T1000 (cell line): ENCODE data around the gene LYZL6.
"Not testable (repeated sequence)": the region's sequence is repeated elsewhere in the genome, so short reads cannot be mapped to it uniquely, and the experiment has no call there.

Source experiments
- DNase-seq: peaks from one replicate; lab custom pipeline; 2025; ENCODE audit warnings: mixed read lengths; lab: John Stamatoyannopoulos, UW

Gene LYZL6

DNA sequence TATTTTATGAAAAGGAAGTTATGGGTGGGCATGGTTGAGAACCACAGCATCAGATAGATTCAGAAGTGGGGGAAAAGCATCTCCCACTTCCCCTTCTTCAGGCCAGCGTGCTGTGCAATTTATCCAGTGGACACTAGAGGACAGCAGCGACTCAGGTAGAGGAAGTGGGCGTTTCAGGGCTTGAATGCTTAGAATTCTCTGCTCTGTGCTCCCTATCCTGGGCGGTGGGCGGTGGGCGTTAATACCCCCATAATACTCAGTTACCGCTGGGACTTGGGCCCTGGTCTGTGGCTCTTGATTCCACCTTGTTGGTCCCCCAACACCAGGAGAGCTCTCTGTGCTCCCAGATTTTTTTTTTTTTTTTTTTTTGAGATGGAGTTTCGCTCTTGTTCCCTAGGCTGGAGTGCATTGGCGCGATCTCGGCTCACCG lies 3.7 kb upstream of the LYZL6 start:
- DNase-seq, result no peak

DNA sequence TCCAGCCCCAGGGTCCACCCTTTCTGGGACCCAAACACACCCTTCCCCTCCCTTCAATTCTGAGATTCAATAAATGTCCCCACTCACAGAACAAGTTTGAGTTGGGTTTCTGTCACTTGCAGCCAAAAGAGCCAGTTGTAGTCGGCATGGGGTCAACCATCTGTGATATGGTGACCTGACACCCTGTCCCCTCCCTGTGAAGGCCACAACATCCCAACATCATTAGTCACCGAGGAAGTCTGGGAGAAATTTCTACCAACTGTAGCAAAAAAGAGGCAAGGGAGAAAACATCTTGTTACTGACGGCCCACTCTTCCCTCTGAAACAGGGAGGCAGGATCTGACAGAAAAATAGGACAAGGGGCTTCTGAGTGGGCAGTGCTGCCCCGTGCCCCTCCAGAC lies 638 bp upstream of the LYZL6 start:
- DNase-seq, result no peak

DNA sequence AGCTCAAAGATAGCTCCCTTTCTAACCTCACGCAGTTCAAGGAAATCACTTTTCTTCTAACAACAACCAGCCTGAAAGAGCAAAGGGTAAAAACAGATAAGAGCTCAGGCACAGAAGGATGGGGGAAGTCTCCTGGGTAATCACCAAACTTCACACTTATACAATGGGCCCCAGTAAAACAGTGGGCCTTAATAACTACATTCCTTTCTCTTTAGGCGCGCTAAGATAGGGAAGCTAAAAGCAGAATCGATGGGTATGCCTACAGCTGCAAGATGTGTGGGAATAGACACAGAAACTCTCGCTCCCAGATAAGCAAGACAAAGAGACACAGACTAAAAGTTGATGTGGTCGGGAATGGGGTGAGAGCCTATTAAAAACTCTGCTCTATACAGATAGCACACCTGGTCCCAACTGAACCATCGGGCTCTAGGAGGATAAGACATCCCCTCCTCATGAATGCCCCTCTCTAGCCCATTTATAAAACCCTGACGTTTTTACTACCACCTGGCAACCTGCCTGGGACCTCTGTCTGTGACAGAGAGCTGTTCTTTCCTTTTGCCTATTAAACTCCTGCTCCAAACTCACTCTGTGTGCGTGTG lies 826 bp downstream of the LYZL6 start:
- DNase-seq, result no peak

DNA sequence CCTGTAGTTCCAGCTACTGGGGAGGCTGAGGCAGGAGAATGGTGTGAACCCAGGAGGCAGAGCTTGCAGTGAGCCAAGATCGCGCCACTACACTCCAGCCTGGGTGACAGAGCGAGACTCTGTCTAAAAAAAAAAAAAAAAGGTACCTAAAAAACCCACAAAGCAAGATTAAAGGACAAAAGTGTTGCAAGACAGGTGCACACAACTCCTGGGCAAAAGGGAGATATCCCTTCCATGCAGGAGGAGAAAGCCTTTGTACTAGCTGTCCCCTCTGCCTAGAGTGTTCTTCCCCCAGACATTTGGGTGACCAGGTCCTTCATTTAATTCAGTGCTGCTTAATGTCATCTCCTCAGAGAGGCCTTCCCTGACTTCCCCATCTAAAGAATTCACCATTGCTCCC lies 5.0 kb downstream of the LYZL6 start:
- DNase-seq, result not testable (repeated sequence)

DNA sequence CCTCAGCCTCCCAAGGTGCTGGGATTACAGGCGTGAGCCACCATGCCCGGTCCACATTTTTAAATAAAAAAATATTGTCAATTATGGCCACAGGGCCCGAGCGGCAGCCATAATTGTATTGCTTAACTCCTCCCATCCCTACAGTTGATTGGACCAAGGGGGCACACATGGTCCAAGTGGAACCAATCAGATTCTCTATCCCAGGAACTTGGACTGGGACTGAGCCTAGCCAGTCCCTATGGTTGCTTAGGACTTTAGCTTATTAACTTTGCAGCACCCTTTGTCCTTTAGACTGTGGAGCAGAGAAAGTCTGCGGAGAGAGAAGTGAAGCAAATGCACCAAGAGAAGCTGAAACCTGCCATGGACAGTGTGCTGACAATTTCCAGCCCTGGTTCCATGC lies 7.5 kb downstream of the LYZL6 start:
- DNase-seq, result no peak

DNA sequence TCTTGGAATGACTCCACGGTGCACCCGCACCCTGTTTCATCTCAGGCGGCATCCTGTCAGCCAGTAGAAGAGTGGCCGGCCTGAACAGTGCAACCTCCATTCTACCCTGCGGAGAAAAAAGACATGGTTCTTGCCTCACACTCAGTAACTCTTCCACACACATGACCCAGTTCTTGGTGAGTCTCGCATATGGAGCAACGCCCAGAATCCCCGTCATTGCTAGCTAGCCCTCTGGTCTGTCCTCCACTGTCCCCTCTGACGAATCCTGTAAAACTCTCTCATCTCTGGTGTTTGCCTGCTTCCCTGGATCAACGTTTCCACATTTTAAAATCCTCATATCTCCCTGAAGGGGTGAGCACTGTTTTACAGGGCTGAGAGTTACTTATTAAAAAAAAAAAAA lies 8.8 kb downstream of the LYZL6 start:
- DNase-seq, result peak; percentile 2

DNA sequence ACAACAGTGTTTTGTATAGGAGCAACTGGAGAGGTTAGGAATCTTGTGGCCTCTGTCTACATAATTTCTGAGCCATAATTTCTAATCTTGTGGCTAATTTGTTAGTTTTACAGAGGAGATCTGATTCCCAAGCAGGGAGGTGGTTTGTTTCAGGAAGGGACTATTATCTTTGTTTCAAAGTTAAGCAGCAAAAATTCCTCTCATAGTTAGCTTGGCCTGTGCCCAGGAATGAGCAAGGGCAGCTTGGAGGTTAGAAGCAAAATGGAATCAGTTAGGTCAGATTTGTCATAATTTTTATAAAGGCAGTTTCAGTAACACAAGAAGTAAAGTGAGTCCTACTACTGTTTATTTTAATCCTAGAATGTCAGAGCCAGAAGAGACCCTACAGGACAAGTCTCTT lies 10.9 kb downstream of the LYZL6 start:
- no peak for DNase-seq

DNA sequence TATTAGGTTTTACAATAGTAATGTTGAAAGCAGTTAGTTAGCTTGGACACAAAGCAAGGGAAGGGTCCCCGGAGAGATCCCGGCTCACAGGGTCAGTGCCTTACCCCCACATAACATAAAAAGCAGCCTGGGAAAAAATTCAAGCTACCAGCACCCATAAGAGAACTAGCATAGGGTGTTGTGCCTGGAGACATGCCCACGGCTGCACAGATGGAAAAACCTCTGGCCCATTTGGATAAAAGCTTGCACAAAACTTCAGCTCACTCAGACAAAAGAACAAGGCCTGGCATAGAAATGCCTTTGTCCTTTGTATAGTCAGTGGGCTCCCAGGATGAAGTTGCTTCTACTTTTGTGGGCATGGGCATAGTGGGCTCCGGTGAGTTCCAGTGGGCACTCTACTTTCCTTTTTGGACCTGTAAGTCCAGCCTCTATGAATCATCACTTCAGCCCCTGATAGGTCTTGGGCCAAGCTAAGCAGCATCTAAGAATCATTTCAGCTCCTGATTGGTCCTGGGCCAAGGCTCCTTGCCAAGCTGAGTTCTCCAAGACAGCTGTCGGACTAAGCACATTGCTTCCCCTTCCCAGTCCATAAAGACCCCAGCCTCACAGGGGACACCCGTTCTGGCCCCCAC lies 11.6 kb downstream of the LYZL6 start:
- DNase-seq, result no peak

DNA sequence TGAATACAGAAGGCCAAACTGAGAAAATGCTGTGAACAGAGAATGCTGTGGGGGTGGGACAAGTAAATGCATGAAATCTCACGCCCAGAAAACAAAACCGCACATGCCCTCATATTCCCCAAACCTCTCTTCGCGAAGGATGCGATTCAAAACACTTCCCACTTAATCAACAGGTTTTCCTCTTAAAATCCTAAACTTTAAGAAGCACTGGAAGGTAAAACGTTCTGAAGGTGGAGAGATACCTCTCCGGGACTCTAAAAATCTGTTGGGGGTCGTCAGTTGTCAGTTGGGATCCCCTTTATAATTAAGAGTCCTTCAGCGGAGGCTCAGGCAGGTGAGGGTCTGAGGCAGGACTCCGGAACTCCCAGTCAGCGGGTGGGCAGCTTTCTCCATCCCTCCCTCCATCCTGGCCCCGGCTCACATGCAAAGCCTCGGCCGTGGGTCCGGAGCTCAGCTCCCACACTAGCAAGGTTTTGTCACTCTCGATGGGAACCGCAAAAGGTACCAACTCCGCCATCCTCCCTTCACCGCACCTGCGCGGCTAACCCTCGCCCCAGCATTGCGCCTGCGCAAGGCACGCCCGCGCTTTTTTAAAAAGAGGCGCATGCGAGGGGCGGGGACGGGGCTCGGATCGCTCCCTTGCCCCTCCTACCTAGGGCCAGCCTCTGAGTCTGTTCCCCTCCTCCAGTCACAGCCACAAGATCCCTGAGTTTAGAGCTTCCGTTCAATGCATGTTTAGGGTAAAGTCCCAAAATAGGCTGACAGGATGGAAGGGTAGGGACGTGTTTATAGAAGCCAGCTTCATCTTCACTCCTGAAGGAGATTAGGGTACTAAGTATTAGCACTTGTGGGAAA lies 13.1 kb downstream of the LYZL6 start, which contains the start of gene RDM1:
TSS of gene RDM1 (minus strand) at position 563 of the 855 bp plus-strand sequence. CDS start at position 517, 46 bp downstream.
- no peak for DNase-seq

DNA sequence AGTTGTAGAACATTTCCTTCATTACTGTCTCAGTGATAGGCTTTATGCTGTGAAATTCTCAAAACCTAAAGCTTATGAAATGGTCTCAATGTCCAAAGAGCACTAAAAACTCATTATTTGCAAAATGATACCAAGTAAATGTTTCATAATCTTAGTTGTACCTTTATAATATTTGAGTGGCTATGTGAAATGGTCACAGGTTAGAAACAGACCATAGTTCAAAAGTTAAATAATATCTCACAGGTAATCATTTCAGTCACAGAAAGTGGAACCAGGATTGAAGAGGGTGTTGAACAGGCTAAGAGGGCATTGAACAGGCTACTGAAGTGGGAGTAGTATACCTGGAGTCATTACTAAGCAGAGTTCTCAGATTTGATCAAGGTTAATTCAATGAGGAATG lies 15.8 kb downstream of the LYZL6 start:
- no peak for DNase-seq

DNA sequence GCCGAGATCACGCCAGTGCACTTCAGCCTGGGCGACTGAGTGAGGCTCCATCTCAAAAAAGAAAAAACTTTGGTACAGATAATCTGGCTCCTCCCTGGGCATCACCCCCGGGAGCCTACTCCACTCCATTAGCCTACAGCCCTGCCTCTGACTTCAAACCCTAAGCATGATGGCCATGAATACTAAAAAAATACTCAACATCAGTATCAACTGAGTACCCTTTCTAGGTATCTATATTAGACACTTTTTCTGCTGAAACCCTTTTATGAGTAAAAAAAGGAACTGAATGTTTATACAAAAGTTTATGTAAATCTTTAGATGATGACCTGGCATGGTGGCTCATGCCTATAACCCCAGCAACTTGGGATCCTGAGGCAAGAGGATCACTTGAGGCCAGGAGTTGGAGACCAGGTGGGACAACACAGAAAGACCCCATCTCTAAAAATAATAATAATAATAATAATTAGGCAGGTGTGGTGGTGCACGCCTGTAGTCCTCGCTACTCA lies 19.9 kb downstream of the LYZL6 start:
- no peak for DNase-seq

DNA sequence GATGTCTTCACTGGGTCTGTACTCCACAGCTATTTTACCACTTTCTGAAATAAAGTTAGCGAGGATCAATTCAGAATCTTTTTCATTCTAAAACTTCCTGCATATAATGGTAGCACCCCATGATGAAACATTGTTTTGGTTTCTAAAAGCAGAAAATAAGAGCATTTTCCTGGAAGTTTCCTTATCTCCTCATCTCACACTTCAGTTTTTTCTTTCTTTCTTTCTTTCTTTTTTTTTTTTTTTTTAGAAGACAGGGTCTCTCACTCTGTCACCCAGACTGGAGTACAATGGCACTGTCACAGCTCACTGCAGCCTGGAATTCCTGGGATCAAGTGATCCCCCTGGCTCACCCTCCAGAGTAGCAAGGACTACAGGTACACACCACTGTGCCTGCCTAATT lies 23.3 kb downstream of the LYZL6 start:
- DNase-seq, result no peak

DNA sequence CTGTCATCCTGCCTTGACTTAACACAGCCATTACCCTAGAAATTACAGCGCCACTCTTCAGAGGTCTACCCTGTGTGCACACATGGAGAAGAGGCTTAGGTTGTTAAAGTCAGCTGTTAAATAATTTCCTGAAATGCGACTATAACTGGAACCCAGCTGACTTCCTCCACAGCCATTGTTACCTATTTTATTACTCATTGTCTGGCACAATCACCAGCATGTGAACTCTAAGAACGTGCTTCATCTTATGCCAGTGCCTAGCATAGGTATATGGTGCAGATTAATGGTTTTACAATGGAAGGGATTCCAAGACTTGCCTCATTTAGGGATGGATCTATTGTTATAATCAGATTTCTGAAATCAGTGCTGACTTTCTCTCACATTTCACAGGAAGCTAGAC lies 24.8 kb downstream of the LYZL6 start:
- DNase-seq, result no peak

DNA sequence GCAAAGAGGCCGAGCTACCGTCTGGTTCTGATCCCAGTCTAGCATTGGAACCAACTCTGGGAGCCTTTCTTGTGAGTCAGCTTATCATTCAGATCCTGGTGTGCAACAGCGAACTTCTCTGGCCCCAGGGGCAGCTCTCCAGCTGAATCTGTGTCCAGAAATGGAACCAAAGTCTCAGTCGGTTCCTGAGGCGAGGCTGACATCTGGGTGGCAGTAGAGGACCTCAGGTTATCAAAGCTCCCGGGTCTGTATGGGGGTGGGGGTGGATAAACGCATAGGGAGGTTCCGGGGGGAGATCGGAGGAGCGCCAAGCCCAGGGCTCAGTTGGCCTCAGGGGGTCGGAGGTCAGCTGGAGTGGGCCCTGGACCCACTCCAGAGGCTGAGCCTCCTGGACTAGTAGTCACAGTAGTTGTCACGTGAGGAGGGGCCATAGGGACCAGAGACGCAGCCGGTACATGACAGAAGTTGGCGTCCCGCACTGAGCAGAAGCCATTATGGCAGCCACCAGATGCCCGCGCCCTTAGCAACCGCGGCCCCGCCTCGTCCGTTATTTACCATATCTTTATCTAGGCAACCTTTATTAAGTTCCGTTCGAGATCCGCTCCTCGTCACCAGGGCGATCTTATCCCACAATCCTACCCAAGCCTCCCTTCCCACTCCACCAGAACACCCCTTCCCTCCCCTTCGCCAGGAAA lies 25.8 kb downstream of the LYZL6 start:
- no peak for DNase-seq

DNA sequence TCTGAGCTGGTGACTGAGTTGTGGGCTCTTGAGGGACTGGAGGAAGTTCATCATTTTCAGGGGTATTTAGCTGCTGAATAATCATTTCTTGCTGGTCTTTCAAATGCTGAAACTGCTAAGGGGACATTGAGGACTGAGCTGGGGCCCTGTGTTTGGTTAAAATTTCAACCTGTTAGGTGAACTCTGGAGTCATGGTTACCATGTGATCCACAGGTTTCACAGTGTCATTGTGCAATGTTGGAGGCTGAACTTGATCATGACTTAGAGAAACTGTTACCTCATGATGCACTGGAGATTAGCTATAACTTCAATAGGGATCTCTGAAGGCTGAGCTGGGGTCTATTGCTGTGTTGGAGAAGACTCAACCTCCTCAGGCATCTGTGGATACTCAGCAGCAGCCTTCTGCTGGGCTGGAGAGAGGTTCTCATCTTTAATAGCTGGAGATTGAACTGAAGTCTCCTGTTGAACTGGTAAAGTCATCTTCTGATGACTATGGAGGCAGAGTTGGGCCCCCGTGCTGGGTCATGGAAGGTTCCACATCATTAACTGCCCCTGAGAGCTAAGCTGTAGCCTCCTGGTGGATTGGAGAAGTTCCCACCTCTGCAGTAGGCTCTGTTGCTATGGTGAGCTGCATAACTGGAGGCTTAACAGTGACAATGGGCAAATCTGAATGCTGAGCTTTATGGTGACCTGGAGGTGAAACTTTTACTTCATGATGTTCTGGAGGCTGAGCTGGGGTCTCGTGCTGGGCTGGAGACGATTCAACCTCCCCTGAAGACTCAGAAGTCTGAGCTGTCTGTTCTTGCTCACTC lies 28.2 kb downstream of the LYZL6 start:
- no peak for DNase-seq

DNA sequence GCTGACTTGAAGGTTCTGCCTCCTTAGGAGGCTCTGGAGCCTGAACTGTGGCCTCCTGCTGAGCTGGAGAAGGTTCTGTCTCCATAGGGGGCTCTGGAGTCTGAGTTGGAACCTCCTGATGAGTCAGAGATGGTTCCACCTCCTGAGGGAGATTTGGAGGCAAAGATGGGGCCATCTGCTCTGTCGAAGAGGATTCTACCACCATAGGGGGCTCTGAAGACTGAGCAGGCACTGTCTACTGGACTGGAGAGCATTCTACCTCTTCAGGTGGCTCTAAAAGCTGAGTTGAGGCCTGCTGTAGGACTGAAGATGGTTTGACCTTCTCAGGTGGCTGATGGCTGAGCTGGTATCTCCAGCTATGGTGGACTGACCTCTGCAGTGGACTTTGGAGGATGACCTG lies 29.2 kb downstream of the LYZL6 start:
- no peak for DNase-seq

DNA sequence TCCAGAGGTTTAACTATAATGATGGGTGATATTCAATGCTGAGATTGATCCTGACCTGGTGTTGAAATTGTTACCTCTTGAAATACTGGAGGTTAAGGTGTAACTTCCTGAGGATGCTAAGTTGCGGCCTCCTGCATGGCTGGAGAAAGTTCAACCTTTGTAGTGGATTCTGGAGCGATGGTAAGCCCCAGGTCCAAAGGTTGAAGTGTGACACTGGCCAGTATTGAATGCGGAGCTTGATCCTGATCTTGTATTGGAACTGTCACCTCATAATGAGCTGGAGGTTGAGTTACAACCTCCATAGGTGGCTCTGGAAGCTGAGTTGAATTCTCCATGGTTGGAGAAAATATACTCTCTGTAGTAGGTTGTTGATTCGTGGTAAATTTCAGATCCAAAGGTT lies 29.9 kb downstream of the LYZL6 start:
- no peak for DNase-seq

DNA sequence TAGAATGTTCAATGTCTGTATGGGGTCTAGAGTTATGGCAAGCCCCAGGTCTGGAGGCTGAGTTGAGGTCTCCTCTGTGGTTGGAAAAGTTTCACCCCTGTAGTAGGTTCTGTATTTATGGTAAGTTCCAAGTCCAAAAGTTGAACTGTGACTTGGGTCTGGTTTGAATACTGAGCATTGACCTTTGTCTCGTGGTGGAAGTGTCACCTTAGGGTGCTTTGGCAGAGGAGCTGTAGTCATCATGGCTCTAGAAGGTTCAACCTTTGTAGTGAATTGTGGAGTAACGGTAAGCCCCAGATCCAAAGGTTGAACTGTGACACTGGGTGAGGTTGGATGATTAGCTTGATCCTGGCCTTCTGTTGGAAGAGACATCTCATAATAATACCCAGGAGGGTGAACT lies 30.6 kb downstream of the LYZL6 start:
- DNase-seq, result no peak

DNA sequence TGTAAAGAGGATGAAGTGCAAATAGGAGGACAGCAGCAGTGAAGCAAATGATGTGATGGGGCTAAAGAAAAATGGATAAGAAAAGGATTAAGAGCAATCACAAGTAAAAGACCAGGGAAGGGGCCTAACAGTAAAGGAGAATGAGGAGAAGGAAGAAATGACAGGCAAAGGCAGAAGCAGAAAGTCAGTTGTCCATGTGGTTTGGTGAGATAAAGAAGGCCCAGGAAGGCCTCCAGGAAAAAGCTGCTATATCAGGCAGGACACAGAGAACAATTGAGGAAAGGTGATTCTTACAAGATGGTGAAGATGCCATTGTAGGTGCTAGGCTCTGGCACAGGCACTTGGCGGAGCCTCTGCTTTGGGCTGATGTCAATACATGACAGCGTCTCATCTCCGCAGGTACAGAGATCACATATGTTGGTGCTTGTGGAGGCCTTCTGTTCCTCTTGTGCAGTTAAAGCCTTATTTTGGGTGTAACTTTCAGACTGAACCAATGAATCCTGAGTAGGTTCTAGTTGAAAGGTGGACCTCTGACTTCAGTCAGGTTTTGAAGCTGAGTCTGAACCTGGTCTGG lies 31.1 kb downstream of the LYZL6 start:
- DNase-seq, result no peak

DNA sequence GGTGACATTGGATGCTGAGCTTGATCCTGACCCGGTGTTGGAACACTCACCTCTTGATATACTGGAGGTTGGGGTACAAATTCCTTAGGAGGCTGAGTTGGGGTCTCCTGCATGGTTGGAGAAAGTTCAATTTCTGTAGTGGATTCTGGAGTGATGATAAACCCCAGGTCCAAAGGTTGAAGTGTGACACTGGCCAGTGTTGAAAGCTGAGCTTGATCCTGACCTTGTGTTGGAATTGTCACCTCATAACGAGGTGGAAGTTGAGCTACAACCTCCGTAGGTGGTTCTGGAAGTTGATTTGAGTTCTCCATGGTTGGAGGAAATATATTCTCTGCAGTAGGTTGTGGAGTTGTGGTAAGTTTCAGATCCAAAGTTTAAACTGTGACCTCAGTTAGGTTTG lies 34.1 kb downstream of the LYZL6 start:
- no peak for DNase-seq

DNA sequence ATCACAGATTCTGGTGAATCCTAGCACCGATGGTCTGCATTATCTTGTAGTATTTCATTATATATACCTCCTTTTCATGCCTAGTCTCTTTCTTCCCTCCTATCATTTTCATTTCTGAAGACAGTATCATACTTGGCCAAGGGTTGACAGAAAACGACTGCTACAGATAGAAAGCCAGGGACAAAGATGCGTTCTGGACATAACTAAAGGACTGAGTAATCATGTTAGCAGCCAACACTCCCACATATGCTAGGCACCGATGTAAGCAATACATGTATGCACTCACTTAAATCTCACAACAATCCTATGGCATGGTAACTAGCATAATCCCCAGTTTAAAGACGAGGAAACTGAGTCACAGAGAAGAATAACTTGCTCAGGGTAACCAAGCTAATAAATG lies 35.8 kb downstream of the LYZL6 start:
- DNase-seq, result no peak
